ENCODE measurements around the gene SLC22A24.

DNA sequence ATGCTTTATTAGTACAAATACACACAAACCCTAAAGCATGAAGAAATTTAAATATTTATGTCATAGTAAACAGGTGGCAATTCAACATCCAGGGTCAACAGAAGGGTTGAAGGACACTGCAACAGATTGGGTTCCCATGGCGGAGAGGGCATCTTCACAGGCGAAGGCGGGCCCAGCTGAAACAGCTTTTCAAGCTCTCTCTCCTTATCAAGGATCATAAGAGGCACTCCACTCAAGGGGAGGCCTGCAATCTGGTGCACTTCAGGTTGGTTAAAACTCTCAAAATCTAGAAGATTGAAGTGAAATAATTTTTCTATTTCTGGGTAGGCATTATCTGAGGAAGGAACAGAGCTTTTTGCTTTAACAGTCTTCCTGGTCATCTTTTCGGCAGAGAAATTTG lies 111.6 kb downstream of the SLC22A24 start:
- TF ChIP-seq TAF1 (conservative IDR thresholded peaks at IDR 0.05) (no peak), YY1 (IDR thresholded peaks at IDR 0.05) (no peak), RAD21 (IDR thresholded peaks at IDR 0.05) (no peak)
- TF ChIP-seq, protein P1, sequence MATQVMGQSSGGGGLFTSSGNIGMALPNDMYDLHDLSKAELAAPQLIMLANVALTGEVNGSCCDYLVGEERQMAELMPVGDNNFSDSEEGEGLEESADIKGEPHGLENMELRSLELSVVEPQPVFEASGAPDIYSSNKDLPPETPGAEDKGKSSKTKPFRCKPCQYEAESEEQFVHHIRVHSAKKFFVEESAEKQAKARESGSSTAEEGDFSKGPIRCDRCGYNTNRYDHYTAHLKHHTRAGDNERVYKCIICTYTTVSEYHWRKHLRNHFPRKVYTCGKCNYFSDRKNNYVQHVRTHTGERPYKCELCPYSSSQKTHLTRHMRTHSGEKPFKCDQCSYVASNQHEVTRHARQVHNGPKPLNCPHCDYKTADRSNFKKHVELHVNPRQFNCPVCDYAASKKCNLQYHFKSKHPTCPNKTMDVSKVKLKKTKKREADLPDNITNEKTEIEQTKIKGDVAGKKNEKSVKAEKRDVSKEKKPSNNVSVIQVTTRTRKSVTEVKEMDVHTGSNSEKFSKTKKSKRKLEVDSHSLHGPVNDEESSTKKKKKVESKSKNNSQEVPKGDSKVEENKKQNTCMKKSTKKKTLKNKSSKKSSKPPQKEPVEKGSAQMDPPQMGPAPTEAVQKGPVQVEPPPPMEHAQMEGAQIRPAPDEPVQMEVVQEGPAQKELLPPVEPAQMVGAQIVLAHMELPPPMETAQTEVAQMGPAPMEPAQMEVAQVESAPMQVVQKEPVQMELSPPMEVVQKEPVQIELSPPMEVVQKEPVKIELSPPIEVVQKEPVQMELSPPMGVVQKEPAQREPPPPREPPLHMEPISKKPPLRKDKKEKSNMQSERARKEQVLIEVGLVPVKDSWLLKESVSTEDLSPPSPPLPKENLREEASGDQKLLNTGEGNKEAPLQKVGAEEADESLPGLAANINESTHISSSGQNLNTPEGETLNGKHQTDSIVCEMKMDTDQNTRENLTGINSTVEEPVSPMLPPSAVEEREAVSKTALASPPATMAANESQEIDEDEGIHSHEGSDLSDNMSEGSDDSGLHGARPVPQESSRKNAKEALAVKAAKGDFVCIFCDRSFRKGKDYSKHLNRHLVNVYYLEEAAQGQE (IDR thresholded peaks at IDR 0.05): no peak
- TF ChIP-seq, protein P2, sequence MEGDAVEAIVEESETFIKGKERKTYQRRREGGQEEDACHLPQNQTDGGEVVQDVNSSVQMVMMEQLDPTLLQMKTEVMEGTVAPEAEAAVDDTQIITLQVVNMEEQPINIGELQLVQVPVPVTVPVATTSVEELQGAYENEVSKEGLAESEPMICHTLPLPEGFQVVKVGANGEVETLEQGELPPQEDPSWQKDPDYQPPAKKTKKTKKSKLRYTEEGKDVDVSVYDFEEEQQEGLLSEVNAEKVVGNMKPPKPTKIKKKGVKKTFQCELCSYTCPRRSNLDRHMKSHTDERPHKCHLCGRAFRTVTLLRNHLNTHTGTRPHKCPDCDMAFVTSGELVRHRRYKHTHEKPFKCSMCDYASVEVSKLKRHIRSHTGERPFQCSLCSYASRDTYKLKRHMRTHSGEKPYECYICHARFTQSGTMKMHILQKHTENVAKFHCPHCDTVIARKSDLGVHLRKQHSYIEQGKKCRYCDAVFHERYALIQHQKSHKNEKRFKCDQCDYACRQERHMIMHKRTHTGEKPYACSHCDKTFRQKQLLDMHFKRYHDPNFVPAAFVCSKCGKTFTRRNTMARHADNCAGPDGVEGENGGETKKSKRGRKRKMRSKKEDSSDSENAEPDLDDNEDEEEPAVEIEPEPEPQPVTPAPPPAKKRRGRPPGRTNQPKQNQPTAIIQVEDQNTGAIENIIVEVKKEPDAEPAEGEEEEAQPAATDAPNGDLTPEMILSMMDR (IDR thresholded peaks at IDR 0.05; ENCODE audit: low read depth, low read length, missing input control): no peak
- TF ChIP-seq, protein P3, sequence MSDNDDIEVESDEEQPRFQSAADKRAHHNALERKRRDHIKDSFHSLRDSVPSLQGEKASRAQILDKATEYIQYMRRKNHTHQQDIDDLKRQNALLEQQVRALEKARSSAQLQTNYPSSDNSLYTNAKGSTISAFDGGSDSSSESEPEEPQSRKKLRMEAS (IDR thresholded peaks at IDR 0.05): no peak

Measured in liver (tissue), 3 donors.